ENCODE measurements around the gene CTCFL. TPM values are rescaled to one million over a fixed set of nuclear protein-coding genes. Genes with fewer than 3 reads are reported as not detected.

Gene CTCFL
- total RNA-seq, 1 experiment from 2014 or later = not detected

GRCh38 chr20:57462781-57463180 lies 62.2 kb downstream of the CTCFL start:
- H3K4me3 ChIP-seq = no peak overlapping the region
- no peaks in the 10 kb centered on the region for H3F3A ChIP-seq (ENCODE audit: insufficient read depth, low read depth)
- H3K79me2 ChIP-seq (ENCODE audit: low read depth) = no peaks in the 10 kb centered on the region
- H3K27me3 ChIP-seq (ENCODE audit: insufficient read depth, low read depth) = peaks cover 66% of the 10 kb centered on the region
- H3K4me1 ChIP-seq (replicated peaks; ENCODE audit: insufficient read depth) = no peaks in the 10 kb centered on the region
- no peak overlapping the region for H3K4me2 ChIP-seq
- no peaks in the 10 kb centered on the region for H3K9me3 ChIP-seq (ENCODE audit: insufficient read depth, low read depth)
- no peak for DNase-seq
- CTCF ChIA-PET = no interaction called here
- no peak for TF ChIP-seq EZH2 (IDR thresholded peaks at IDR 0.05; ENCODE audit: low read depth)
- no peaks in the 10 kb centered on the region for H3K9me2 ChIP-seq (ENCODE audit: insufficient read depth)
- H2AFZ ChIP-seq = no peak overlapping the region
- H4K20me1 ChIP-seq (ENCODE audit: insufficient read depth) = no peaks in the 10 kb centered on the region
- no TSS peak for BruUV-seq (replicated peaks)
- intact Hi-C loops (cut with micrococcal nuclease; ENCODE audit: unreplicated experiment) = no loop called here
- no peak overlapping the region for H3K27ac ChIP-seq
- POLR2A ChIA-PET (ENCODE audit: unreplicated experiment) = no interaction called here
- no peaks in the 10 kb centered on the region for H3K36me3 ChIP-seq (ENCODE audit: low read depth)

GRCh38 chr20:57461726-57462125 lies 63.2 kb downstream of the CTCFL start:
- H3K9me2 ChIP-seq (ENCODE audit: insufficient read depth) = no peaks in the 10 kb centered on the region
- no peaks in the 10 kb centered on the region for H4K20me1 ChIP-seq (ENCODE audit: insufficient read depth)
- no TSS peak for BruUV-seq (replicated peaks)
- H3K4me2 ChIP-seq = no peak overlapping the region
- ChIA-PET CTCF (interaction anchor here (0.5 kb wide), 1 partner anchor 34 kb away, joined by 3 read pairs; no protein-coding TSS in a partner anchor), POLR2A (ENCODE audit: unreplicated experiment) (no interaction called here)
- H3K4me1 ChIP-seq (replicated peaks; ENCODE audit: insufficient read depth) = no peaks in the 10 kb centered on the region
- intact Hi-C loops (cut with micrococcal nuclease; ENCODE audit: unreplicated experiment) = no loop called here
- no peak overlapping the region for H2AFZ ChIP-seq
- H3K27ac ChIP-seq = no peak overlapping the region
- H3K9me3 ChIP-seq (ENCODE audit: insufficient read depth, low read depth) = no peaks in the 10 kb centered on the region
- H3K79me2 ChIP-seq (ENCODE audit: low read depth) = no peaks in the 10 kb centered on the region
- peaks cover 66% of the 10 kb centered on the region for H3K27me3 ChIP-seq (ENCODE audit: insufficient read depth, low read depth)
- no peak for DNase-seq
- H3F3A ChIP-seq (ENCODE audit: insufficient read depth, low read depth) = no peaks in the 10 kb centered on the region
- TF ChIP-seq EZH2 (IDR thresholded peaks at IDR 0.05; ENCODE audit: low read depth) (no peak), CTCF (conservative IDR thresholded peaks at IDR 0.05) (no peak)
- no peak overlapping the region for H3K4me3 ChIP-seq
- no peaks in the 10 kb centered on the region for H3K36me3 ChIP-seq (ENCODE audit: low read depth)

DNA sequence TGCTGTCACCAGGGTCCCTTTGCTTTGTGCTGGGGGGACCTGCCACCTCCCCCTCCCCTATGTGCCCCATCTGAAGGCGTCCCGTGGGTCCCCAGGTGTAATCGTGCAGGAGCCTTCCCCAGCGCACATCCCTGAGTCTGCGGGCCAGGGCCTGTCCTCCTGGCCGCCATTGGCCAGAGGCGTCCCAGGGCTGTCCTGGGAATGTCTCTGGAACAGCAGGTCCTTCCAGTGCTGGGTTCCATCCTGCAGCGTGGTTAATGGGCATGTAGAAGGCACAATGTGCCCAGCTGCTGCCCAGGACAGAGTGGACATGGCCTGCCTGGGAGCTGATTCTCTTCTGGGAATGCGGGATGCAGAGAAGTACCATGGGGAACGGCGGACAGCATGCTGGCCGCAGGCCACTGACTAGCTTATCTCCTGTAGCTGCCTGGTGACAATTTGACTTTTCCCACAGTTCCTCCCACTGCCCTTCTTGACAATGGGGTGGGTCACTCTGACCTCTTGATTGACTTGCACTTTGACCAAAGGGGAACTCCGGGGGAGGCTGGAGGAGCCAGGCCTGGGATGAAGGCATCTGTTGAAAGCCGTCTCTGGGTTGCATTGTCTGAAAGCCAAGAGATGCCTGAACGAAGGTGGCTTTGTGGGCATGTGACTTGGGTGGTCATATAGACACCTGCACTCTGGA lies 64.0 kb downstream of the CTCFL start:
- intact Hi-C loops (cut with micrococcal nuclease; ENCODE audit: unreplicated experiment) = no loop called here
- DNase-seq = no peak
- no peak overlapping the region for H2AFZ ChIP-seq
- BruUV-seq (replicated peaks) = no TSS peak
- peaks cover 66% of the 10 kb centered on the region for H3K27me3 ChIP-seq (ENCODE audit: insufficient read depth, low read depth)
- ChIA-PET POLR2A (ENCODE audit: unreplicated experiment) (no interaction called here), CTCF (no interaction called here)
- H3K27ac ChIP-seq = no peak overlapping the region
- H4K20me1 ChIP-seq (ENCODE audit: insufficient read depth) = no peaks in the 10 kb centered on the region
- H3K4me2 ChIP-seq = no peak overlapping the region
- H3K4me1 ChIP-seq (replicated peaks; ENCODE audit: insufficient read depth) = no peaks in the 10 kb centered on the region
- H3K9me2 ChIP-seq (ENCODE audit: insufficient read depth) = no peaks in the 10 kb centered on the region
- no peaks in the 10 kb centered on the region for H3K9me3 ChIP-seq (ENCODE audit: insufficient read depth, low read depth)
- H3F3A ChIP-seq (ENCODE audit: insufficient read depth, low read depth) = no peaks in the 10 kb centered on the region
- TF ChIP-seq CTCF (conservative IDR thresholded peaks at IDR 0.05) (no peak), EZH2 (IDR thresholded peaks at IDR 0.05; ENCODE audit: low read depth) (no peak)
- H3K79me2 ChIP-seq (ENCODE audit: low read depth) = no peaks in the 10 kb centered on the region
- H3K4me3 ChIP-seq = no peak overlapping the region
- H3K36me3 ChIP-seq (ENCODE audit: low read depth) = no peaks in the 10 kb centered on the region

GRCh38 chr20:57459897-57460296 lies 65.0 kb downstream of the CTCFL start:
- Histone ChIP-seq H3K79me2 (ENCODE audit: low read depth) (no peaks in the 10 kb centered on the region), H3K4me3 (no peak overlapping the region), H3K36me3 (ENCODE audit: low read depth) (no peaks in the 10 kb centered on the region), H3K27me3 (ENCODE audit: insufficient read depth, low read depth) (peaks cover 65% of the 10 kb centered on the region), H3K9me3 (ENCODE audit: insufficient read depth, low read depth) (no peaks in the 10 kb centered on the region), H3K4me1 (replicated peaks; ENCODE audit: insufficient read depth) (no peaks in the 10 kb centered on the region), H3K27ac (no peak overlapping the region), H3K9me2 (ENCODE audit: insufficient read depth) (no peaks in the 10 kb centered on the region), H3F3A (ENCODE audit: insufficient read depth, low read depth) (no peaks in the 10 kb centered on the region), H4K20me1 (ENCODE audit: insufficient read depth) (no peaks in the 10 kb centered on the region), H2AFZ (no peak overlapping the region), H3K4me2 (no peak overlapping the region)
- BruUV-seq (replicated peaks) = no TSS peak
- ChIA-PET POLR2A (ENCODE audit: unreplicated experiment) (no interaction called here), CTCF (no interaction called here)
- no peak for DNase-seq
- TF ChIP-seq CTCF (conservative IDR thresholded peaks at IDR 0.05) (no peak), EZH2 (IDR thresholded peaks at IDR 0.05; ENCODE audit: low read depth) (no peak)
- intact Hi-C loops (cut with micrococcal nuclease; ENCODE audit: unreplicated experiment) = no loop called here
